ENCODE measurements around the gene OR9G4.

OR9G4 gene

DNA sequence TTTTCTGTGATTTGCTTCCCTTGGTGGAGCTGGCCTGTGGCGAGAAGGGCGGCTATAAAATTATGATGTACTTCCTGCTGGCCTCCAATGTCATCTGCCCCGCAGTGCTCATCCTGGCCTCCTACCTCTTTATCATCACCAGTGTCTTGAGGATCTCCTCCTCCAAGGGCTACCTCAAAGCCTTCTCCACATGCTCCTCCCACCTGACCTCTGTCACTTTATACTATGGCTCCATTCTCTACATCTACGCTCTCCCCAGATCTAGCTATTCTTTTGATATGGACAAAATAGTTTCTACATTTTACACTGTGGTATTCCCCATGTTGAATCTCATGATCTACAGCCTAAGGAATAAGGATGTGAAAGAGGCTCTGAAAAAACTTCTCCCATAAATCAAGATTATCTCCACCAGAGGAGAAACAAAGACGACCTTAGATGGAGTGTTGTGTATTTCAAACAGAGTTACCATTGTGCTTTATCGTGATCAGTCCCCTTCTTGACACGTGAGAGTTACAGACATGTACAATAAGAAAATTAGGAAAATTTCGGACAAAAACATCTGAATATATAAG is 47.5 kb downstream of the OR9G4 start:
- no peak for DNase-seq (ENCODE audit: low read depth)
- no peak overlapping the region for H3K4me3 ChIP-seq (ENCODE audit: low read length)
- TF ChIP-seq, protein P1, sequence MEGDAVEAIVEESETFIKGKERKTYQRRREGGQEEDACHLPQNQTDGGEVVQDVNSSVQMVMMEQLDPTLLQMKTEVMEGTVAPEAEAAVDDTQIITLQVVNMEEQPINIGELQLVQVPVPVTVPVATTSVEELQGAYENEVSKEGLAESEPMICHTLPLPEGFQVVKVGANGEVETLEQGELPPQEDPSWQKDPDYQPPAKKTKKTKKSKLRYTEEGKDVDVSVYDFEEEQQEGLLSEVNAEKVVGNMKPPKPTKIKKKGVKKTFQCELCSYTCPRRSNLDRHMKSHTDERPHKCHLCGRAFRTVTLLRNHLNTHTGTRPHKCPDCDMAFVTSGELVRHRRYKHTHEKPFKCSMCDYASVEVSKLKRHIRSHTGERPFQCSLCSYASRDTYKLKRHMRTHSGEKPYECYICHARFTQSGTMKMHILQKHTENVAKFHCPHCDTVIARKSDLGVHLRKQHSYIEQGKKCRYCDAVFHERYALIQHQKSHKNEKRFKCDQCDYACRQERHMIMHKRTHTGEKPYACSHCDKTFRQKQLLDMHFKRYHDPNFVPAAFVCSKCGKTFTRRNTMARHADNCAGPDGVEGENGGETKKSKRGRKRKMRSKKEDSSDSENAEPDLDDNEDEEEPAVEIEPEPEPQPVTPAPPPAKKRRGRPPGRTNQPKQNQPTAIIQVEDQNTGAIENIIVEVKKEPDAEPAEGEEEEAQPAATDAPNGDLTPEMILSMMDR (conservative IDR thresholded peaks at IDR 0.05; ENCODE audit: low read depth, low read length) = no peak

DNA sequence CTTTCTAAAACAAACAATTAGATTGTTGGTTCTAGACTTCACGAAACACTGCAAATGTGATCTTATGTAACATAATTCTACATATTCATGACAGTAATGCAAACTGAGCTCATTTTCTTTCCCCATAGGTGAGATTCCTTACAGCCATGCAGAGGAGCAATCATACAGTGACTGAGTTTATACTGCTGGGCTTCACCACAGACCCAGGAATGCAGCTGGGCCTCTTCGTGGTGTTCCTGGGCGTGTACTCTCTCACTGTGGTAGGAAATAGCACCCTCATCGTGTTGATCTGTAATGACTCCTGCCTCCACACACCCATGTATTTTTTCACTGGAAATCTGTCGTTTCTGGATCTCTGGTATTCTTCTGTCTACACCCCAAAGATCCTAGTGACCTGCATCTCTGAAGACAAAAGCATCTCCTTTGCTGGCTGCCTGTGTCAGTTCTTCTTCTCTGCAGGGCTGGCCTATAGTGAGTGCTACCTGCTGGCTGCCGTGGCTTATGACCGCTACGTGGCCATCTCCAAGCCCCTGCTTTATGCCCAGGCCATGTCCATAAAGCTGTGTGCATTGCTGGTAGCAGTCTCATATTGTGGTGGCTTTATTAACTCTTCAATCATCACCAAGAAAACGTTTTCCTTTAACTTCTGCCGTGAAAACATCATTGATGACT is 48.1 kb downstream of the OR9G4 start:
- TF ChIP-seq, protein P1 (conservative IDR thresholded peaks at IDR 0.05; ENCODE audit: low read depth, low read length) = no peak
- no peak overlapping the region for H3K4me3 ChIP-seq (ENCODE audit: low read length)
- no peak for DNase-seq (ENCODE audit: low read depth)

DNA sequence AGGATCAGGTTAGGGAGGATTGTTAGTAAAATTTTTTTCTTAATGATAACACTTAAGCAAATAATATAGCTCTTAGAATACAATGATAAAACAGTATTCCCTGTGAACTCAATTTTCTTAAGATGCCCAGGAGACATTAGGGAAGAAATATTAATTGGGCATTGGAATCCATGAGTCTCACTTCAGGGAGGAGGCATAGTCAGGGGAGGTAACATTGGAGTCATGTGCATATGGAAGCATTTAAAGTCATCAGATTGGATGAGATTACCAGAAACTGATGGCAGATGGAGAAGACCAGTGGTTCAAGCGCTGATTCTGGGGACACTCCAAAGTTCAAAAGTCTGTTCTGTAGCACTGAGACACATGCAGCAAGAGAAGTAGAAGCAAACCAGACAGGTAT is 49.7 kb downstream of the OR9G4 start, which contains the start of gene OR9G1:
Gene OR9G1, plus strand, starts transcription at position 301 of the 400 bp plus-strand sequence. CDS start 1,293 bp downstream, outside the sequence.
- no peak for DNase-seq (ENCODE audit: low read depth)
- TF ChIP-seq, protein P1 (conservative IDR thresholded peaks at IDR 0.05; ENCODE audit: low read depth, low read length) = no peak
- H3K4me3 ChIP-seq (ENCODE audit: low read length) = no peak within 1 kb of the TSS

DNA sequence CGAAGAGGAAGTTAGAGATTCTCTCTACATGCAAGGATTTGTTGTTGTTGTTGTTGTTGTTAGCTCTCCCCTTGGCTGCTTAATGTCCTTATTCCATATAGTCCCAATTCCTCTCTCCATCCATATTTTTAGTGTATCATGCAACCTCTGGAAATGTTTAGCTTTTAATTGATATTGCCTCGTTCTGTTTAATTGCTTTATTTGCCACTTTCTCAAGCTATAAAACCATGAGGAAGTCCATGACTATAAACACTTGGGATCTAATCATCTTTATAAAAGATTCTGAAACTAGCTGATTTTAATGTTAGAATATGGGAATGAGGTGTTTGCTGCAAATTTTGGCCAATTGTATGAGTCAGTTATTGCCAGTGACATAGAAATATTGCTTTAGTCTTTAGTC is 55.1 kb downstream of the OR9G4 start:
- no peak for DNase-seq (ENCODE audit: low read depth)
- TF ChIP-seq, protein P1 (conservative IDR thresholded peaks at IDR 0.05; ENCODE audit: low read depth, low read length) = no peak
- H3K4me3 ChIP-seq (ENCODE audit: low read length) = no peak overlapping the region

Measured in retinal pigment epithelial cell (primary cell).